HG02571 (cell line): ENCODE measurements around the gene FAM3A.

ENCODE experiments used
- ATAC-seq: cut with Tn5 transposase; IDR thresholded peaks from one replicate; pipeline ENCODE4 v1.9.1; 2021; ENCODE audit warnings: mild to moderate bottlenecking, moderate library complexity; ENCODE audit not compliant: unreplicated experiment

The FAM3A gene

DNA sequence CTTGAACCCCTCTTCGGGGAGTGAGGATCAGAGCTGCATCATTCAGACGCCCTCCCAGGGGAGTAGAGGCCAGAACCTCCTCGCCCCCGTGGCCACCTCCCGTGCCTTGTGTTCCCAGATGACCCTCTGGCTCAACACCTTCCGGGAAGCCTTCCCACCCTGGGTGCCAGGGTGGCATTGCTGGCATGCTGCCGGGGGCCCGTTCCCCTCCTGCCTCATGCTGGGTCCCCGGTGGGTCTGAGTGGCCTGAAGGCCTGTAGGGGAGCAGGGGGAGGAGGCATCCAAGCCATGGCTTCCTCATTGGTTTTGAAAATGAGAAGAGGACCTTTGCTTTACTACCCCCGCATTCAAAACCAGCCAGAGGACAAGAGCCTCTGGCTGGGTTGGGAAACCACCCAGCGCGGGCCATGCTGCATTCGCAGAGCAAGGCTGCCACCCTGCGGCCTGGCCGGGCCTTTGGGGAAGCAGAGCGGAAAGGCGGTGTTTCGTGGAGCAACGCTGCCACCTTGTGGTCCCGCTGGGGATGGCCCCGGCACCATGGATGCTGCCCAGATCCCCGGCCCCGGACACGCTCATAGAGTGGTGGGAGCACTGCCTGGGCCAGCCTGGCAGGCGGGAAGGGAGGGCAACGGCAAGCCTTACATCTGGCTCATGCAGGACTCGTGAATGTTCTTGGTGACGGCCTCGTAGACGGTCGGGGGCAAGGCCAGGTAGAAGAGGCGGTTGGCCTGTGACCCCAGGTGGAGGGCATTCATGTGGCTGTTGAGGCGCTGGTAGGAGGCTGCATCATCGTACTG, 18.7 kb upstream of the FAM3A start:
- ATAC-seq = peak; percentile 94

DNA sequence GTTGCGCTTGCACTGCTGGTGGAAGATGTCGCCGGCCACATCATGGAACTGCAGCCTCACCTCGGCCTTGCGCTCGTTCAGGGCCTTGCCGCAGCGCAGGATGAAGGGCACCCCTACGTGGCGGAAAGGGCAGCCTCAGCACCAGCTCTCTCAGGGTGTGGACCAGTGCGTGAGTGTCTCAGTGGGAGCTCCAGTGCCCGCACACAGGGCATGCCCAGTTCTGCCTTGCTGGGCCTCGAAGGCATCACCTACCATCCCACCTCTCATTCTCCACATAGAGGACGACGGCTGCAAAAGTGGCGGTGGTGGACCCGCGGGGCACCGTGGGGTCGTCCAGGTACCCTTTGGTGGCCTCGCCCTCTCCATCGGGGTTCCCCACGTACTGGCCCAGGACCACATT, 16.7 kb upstream of the FAM3A start:
- no peak for ATAC-seq

DNA sequence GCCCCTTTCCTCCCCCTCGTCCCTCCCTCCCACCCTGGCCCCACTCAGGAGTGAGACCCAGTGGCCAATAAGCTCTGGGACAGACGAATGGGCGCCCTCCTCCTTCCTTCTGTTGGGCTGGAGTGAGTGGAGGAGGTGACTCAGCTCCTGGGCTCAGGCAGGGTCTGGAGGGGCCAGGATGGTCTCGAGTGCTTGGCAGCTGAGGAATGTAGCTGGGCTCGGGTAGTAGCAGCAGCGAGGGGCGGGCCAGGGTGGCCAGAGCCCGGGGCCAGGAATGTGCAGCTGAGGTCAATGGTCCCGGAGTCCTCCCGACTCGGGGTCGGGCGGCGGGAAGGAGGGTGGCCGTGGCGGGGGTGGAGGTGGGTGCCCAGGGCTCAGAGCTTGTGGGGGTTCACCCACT, 15.6 kb upstream of the FAM3A start:
- ATAC-seq = no peak

DNA sequence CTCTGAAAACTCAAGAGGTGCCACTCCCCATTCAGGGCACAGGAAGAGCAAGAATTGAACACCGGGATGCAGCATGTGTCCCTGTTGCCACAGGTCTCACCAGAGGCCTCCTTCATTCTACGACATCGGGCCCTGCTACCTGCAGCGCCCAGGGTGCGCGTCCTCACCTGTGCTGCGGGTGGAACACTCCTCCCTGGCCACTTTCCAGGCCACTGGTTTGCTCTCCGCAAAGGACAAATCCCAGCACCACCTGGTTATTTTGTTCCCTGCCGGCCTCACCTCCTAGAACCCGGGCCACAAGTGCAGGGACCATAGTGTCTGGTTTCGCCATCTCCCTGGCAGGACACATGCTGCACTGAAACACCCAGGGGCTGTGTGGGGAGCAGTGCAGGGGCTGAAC, 14.3 kb upstream of the FAM3A start:
- no peak for ATAC-seq

DNA sequence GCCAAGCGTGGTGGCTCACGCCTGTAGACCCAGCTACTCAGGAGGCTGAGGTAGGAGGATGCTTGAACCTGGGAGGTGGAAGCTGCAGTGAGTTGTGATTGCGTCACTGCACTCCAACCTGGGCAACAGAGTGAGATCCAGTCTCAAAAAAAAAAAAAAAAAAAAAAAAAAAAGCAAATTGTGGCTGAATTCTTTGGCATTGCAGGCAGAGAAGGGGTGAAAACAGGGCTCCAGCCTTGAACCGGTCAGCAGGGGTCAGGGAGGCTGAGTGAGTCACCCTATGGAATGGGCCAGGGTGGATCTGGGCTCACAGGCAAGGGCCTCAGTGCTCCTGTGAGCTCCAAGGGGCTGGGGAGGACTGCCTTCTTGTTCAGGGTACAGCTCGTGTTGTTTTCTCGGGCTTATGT, 13.2 kb upstream of the FAM3A start:
- no peak for ATAC-seq

DNA sequence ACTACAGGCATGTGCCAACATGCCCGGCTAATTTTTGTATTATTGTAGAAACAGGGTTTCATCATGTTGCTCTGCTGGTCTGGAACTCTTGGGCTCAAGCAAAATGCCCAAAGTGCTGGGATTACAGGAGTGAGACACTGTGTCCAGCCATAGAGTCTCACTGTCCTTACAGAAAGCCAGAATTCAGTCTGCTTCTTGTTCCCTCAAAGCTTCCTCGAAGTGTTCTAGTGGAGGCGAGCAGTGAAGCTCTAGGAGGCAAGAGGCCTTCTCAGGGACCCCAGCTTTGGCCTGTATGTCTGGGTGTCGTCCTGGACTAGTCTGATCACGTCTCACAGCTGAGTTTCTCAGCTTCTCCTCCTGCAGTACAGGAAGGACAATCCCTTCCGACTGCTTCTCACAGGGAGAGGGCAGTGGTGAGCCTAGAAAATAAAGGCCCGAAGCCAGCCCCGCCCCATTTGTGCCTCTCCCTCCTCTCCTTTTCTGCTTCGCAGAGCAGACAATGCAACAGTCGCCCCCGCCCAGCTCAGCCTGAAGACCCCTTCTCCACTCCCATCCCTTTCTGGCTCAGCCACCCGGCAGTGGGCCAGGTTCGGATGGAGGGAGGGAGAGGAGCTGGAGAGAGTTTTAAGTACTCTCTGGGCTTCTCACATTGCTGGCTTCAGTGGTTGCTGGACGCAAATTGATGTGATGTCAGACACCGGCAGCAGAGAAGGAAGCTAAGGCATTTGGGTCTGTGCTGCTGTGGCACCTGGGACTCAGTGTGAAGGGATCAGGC, 11.1 kb upstream of the FAM3A start:
- ATAC-seq = peak; percentile 67

DNA sequence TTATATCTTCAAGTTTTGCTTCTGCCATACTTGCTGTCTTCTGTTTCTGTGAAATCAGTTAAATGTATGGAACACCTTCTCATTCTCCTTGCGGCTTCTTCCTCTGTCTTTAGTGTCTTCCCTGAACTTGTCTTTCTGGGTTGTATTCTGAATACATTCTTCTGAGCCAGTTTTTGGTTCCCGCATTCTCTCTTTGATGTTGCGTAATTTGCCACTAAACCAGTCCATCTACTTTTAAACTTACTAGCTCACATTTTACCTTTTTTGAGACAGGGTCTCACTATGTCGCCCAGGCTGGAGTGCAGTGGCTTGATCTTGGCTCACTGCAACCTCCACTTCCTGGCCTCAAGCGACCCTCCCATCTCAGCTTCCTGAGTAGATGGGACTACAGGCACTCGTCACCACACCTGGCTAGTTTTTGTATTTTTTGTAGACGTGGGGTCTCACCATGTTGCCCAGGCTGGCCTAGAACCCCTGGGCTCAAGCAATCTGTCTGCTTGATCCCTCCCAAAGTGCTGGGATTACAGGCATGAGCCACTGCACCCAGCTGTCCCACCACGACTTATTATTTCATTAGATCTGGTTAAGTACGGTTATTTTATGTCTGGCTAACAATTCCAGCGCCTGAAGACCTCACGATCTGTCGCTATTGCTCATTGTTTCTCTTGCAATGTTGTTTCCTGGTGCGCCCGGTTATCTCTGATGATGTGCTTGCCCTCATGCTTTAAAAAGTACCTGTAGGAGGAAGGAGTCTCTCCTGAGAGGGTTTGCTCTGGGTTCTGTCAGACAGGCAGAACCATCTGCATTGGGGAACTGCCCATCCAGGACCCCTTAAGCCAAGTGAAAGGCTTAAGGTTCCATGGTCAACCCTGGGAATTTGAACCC, 9.8 kb upstream of the FAM3A start:
- no peak for ATAC-seq

DNA sequence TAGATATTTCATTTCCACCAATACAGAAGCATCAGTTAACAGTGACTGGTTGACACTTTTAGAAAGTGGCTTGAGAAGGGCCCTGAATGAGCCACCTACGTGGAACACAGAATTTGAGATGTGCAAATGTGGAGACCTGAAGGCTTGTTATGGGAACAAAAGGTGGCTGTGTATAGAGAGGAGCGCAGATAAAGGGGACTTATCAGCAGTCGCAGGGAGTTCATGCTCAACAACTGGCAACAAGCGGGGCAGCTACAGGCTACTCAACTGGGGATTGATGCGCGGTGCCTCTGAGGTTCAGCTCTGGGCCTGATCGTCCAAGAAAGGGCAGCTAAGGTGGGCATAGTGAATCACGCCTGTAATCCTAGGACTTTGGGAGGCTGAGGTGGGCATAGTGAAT, 3.4 kb upstream of the FAM3A start:
- ATAC-seq = no peak

DNA sequence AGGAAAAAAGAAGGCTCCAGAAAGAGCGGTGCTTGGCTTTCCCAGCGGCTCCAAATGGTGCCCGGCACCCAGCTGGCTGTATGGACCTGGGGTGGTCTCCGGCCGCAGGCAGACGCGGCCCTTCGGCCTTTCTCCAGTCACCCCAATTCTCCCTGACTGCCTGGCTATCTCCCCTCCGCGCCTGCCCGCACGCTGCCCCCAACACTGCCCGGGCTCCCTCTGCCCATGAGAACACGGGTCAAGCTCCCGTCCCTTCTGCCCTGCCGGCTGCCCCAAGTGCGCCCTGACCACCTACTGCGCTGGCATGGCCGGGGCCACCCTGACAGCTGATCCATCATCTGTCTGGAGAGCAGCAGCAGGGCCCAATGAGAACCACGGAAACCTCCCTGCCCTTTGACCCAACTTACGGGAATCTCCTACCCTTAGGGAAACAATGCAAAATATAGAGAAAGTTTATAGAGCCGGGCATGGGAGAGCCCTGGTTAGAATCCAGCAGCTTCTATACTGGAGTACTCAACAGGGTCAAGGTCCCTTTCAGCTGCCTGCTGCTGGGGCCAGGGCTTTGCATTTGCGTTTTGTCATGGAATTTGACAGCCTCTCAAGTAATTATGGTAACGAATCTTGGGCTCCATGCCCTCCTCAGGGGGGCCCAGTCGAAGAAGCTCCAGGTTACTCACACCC, 1.2 kb upstream of the FAM3A start:
- no peak for ATAC-seq

DNA sequence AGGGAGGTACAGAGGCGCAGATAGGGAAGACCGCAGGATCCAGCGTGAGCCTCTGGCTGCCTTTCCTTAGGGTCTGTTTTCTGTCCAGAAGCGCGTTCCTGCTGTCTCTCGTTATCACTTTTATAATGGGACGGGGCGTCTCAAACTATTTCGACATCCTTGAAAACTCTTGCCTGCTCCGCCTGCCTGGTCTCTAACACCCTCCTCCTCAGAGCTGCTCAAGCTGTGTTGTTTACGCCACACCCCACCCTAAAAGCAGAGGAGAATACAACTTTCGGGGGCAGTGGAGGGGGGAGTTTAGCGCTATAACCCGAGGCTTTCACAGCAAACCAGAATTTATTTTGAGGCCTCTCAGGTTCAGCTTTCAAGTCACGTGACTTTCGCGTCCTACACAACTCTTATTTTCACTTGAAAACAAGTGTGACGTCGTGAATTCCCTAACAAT, 646 bp upstream of the FAM3A start:
- ATAC-seq = no peak

DNA sequence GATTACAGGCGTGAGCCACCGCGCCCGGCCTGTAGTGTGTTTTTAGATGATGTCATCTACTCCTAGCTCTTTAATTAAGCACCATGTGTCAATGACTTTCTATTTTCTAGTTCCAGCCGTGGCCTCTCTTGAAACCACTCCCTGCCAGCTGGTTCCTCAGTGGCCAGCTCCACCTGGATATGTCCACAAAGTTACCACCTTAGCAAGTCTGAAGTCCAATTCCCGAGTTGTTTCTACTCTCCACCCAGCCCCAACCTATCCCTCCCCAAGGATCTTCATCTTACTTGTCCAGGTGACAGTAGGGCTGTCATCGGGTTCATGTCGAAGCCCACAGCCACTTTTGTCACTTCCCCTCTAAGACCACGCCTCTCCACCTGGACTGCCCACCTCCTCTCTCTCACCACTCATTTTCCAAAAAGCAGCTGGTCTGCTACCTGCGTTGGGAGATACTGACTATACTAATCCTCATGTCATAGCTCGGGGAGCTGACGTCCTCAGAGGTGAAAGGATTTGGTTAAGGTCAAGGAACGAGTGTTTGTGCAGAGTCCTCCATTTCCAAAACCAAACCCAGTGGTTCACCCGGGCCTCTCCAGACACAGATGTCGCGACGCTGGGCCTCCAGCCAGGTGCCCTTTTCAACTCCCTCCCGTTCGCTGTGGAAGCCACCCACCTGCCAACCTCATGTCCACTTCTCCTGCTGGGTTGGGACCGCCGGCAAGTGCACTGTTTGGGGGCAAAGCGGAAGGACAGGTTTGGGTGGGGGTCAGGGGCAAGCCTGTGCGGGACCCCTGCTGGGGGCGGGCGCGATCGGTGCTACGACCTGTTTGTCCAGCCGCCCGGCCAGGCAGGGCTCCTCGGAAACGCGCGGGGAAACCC, 704 bp downstream of the FAM3A start:
- ATAC-seq = no peak

DNA sequence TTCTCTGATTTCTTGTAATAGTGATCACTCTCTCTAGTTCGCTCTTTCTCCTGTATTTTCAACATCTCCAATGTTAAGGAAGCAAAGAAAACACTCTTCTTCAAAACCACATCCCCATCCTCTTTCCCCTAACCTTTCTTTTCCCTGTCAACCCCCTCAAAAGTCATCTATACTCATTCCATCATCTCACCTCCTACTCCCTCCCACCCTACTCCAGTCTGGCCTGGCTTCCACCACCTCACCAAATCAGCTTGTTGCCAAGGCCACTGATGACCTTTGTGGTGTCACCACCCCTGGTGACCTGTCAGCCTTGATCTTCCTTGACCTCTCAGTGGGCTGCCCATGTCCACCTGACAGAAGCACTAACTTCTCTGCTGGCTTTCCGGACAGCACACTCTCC, 2.3 kb downstream of the FAM3A start:
- no peak for ATAC-seq

DNA sequence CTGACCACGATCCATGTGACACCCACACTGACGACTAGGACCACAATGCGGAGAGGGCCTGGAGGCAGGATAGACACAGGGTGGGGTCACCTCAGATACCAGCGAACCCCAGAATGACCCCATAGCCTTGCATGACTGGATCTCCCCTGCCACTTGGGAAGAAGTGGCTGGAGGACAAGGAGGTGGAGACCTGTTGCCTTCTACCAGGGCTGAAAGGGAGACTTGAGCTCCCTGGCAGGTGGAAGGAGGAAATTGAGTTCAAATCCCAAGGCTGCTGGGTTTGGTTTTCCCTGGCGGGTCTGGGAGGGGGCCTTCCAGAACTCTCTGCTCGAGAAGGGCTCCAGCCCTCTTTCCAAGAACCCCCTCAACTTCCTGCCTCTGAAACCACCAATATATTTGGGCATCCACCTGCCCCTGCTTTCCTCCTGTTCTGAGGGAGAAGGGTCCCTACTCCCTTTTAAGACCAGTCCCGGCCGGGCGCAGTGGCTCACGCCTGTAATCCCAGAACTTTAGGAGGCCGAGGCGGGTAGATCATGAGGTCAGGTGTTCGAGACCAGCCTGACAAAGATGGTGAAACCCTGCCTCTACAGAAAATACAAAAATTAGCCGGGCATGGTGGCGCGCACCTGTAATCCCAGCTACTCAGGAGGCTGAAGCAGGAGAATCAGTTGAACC, 3.0 kb downstream of the FAM3A start:
- ATAC-seq = no peak

DNA sequence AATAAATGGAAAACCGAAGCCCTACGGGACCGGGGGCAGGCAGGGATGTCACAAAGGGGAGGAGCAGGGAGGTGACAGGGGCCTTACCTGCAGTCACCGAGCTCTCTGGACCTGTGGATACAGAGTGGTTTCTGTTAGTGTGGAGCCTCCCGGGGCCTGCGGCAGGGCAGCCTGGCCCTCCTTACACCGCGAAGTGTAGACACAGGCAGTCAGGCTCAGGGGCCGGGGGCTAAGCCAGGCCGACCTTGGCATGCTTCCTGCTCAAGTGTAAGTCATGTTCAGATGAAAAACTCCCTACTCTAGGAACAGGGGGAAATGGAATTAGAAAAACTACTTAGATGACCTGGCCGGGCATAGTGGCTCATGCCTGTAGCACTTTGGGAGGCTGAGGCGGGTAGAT, 4.3 kb downstream of the FAM3A start:
- no peak for ATAC-seq

DNA sequence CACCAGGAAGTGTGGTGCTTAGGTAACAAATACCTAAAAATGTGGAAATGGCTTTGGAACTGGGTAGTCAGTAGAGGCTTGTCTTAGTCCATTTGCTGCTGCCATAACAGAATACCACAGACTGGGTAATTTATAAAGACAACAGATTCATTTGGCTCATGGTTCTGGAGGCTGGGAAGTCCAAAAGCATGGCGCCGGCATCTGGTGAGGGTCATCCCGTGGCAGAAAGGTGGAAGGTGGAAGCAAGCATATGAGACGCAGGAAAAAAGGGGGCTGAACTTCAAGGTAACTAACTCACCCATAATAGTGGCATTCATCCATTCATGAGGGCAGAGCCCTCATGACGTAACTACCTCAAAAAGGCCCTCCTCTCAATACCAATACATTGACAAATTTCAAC, 6.6 kb downstream of the FAM3A start:
- ATAC-seq = no peak

DNA sequence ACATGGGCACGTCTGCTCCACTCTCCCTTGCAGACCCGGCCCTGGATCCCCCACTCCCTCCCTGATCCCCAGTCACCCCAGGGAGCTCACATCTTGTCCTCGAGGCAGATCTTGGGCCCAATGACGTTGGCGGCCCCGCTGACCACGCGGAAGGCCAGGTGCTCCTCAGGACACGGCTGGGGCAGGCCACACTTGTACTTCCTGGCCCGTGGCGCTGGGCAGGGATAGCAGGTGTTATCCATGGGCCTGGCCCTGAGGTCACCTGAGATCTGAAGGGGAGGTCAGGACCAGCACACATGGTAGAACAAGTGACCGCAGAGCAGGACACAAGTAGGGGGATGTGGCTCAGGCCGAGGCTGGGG, 7.7 kb downstream of the FAM3A start:
- ATAC-seq = no peak

DNA sequence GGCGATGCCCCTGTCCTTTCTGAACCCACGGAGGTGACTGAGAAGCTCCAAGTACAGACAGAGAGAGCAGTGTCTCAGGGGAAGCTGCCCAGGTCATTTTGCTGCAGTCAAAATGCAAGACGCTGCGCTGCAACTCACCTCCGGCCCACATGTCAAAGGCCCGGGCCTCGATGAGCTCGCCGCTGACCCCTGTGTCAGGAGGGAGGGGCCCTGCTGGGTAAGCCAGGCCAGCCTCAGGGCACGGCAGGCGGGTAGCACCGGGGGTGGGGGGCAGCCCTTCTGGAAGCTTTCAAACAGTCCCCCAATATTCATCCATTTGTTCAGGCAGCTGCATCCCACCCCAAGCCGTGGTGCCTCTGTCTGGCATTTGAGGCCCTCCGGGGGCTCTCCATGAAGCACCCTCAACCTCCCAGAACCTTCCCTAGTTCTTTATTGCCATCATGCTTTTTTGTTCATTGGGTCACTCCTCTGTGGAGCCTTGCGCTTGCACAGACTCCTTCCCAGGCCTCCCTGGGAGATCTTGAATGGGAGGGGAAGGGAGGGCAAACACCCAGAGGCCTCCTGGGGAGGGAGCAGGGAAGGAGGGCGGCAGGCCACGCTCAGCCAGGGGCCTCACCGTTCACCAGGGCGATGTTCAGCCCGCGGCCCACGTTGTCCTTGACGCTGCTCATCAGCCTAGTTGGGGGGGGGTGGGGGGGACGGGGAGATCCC, 8.2 kb downstream of the FAM3A start:
- no peak for ATAC-seq

DNA sequence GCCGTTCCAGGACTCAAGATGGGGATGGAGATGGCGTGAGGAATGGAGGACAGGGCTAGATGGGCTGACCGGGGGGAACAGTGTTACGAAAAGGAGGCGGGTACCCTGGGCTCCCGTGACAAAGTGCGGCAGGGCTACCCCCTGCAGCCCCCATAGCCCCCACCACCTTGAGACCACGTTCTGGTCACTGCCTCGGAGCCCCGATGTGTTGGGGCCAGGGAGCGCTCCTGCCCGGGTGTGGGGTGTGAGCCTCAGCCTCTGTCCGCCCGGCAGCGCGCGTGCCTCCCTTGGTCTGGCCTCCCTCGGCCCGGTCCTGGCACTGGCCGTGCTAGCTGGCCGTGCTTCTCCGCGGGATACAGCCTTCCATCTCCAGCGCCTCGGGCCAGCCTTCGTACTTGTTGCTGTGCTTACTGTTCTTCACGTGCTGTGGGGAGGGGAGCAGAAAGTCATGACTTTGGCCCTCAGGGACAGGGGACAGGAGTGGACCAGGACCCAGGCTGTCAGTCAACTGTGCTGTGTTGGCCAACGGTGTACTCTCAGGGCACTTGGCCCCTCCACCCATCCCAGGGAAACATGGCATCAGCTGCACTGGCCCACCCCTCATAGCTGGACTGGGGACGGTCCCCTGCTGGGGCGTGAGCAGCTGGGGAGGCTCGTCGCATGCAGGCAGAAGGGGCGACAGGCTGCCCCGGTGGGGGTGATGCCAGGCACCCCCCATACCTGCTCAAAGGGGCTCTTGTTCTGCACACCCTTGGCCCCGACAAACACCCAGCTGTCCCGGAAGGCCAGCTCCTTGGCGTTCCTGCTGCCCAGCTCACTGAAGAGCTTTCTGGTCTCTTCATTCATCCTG, 9.3 kb downstream of the FAM3A start:
- ATAC-seq = no peak
